Endothelial cell of umbilical vein (primary cell): Measurements from ENCODE around the gene KCTD16. TPM values are rescaled to one million over a fixed set of nuclear protein-coding genes. Genes with fewer than 3 reads are reported as not detected.

ENCODE experiments used
- BruUV-seq: library from RNA; stranded (reverse); fragments of 400-500 nt; replicated peaks from 2 replicates; lab custom pipeline; 2021; lab: Mats Ljungman, UMichigan
- CTCF ChIA-PET: fragments of 300-600, 350-600 bp; sonication (Branson Sonifier 250); formaldehyde crosslinking; loops from one replicate; lab custom pipeline; 2021; ENCODE audit warnings: antibody characterized with exemption, inconsistent platforms; lab: Charles Lee
- POLR2A ChIA-PET: fragments of 300-600, 350-600 bp; sonication (Branson Sonifier 250); formaldehyde crosslinking; loops from one replicate; lab custom pipeline; 2021; ENCODE audit warnings: antibody characterized with exemption, inconsistent platforms; lab: Charles Lee
- DNase-seq: peaks from one replicate; pipeline ENCODE4 v3.0.0-alpha.2; 2011; ENCODE audit warnings: low read depth, low spot score
- FAIRE-seq: peaks from 2 replicates; lab custom pipeline; 2011; peaks lifted over from hg19 to GRCh38; lab: Jason Lieb, UNC
- H2AFZ ChIP-seq: 2 replicates; pipeline ENCODE4 v1.6.0; 2012; ENCODE audit warnings: low read depth, low read length, control low read depth, inconsistent platforms
- H3K27ac ChIP-seq: 2 replicates; pipeline ENCODE4 v1.5.1; 2011; ENCODE audit warnings: low read depth, mild to moderate bottlenecking, control low read depth, low read length, moderate library complexity; ENCODE audit not compliant: insufficient read depth
- H3K27me3 ChIP-seq, 2 experiments: 2 replicates each; pipeline versions ENCODE4 v1.6.0 to v1.6.1; 2011; ENCODE audit warnings: low read length in 2 of 2, mixed read lengths in 1 of 2; ENCODE audit not compliant: control insufficient read depth in 2 of 2, insufficient read depth in 2 of 2
- H3K36me3 ChIP-seq, 2 experiments: 2 replicates in 1 of 2; 3 replicates in 1 of 2; pipeline ENCODE4 v1.5.1; 2011; ENCODE audit warnings: low read length in 2 of 2, mild to moderate bottlenecking in 1 of 2, moderate library complexity in 1 of 2; ENCODE audit not compliant: control insufficient read depth in 2 of 2, insufficient read depth in 2 of 2; ENCODE audit errors: extremely low read depth in 1 of 2
- H3K4me1 ChIP-seq: 3 replicates; pipeline ENCODE4 v1.5.1; 2011; ENCODE audit warnings: mild to moderate bottlenecking, low read length; ENCODE audit not compliant: control insufficient read depth, insufficient read depth; ENCODE audit errors: extremely low read depth
- H3K4me2 ChIP-seq: 2 replicates; pipeline ENCODE4 v1.6.1; 2011; ENCODE audit warnings: low read length, control low read depth, mixed read lengths; ENCODE audit not compliant: insufficient read depth
- H3K4me3 ChIP-seq, 3 experiments: fragments of 200-600 bp in 1 of 3; sonication (generic), shearing (Covaris generic) in 1 of 3; replicated peaks in 1 of 3; 2 replicates each; pipeline ENCODE4 v1.5.1; 2011 to 2016; ENCODE audit warnings: control low read depth in 3 of 3, low read length in 3 of 3, mild to moderate bottlenecking in 2 of 3, inconsistent platforms in 1 of 3, low read depth in 1 of 3, moderate library complexity in 1 of 3; ENCODE audit not compliant: insufficient read depth in 1 of 3
- H3K79me2 ChIP-seq: 2 replicates; pipeline ENCODE4 v1.6.0; 2012; ENCODE audit warnings: low read length, inconsistent platforms; ENCODE audit not compliant: control insufficient read depth, insufficient read depth
- H3K9ac ChIP-seq: replicated peaks from 2 replicates; pipeline ENCODE3; 2011; ENCODE audit warnings: low read length, control low read depth; ENCODE audit not compliant: insufficient read depth; ENCODE audit errors: extremely low read depth
- H3K9me1 ChIP-seq: replicated peaks from 3 replicates; pipeline ENCODE4 v1.6.0; 2011; ENCODE audit warnings: mild to moderate bottlenecking, low read length; ENCODE audit not compliant: control insufficient read depth, insufficient read depth; ENCODE audit errors: extremely low read depth
- H3K9me3 ChIP-seq: replicated peaks from 2 replicates; pipeline ENCODE4 v1.5.1; 2012; ENCODE audit warnings: low read length, inconsistent platforms; ENCODE audit not compliant: control insufficient read depth, insufficient read depth
- H4K20me1 ChIP-seq: replicated peaks from 2 replicates; pipeline ENCODE3; 2011; ENCODE audit warnings: mild to moderate bottlenecking, low read length; ENCODE audit not compliant: control insufficient read depth, insufficient read depth; ENCODE audit errors: extremely low read depth
- CTCF ChIP-seq, 2 donors: IDR thresholded peaks; 1 replicate in 1 of 2; 2 replicates in 1 of 2; pipeline ENCODE4 v1.5.1; 2011; ENCODE audit warnings: low read length in 2 of 2, mild to moderate bottlenecking in 2 of 2, moderate library complexity in 2 of 2, control low read depth in 1 of 2, inconsistent platforms in 1 of 2, low read depth in 1 of 2; ENCODE audit not compliant: insufficient read depth in 1 of 2; ENCODE audit errors: extremely low read depth in 1 of 2
- EZH2 ChIP-seq: IDR thresholded peaks from 2 replicates; pipeline ENCODE4 v1.6.1; 2012; ENCODE audit warnings: borderline replicate concordance, low read depth, mild to moderate bottlenecking, moderate library complexity, low read length, inconsistent platforms; ENCODE audit not compliant: severe bottlenecking
- FOS ChIP-seq: IDR thresholded peaks from 2 replicates; pipeline ENCODE4 v1.6.1; 2011; ENCODE audit warnings: mild to moderate bottlenecking, low read length, moderate library complexity, borderline replicate concordance; ENCODE audit not compliant: insufficient read depth
- GATA2 ChIP-seq: IDR thresholded peaks from 2 replicates; pipeline ENCODE4 v1.7.0; 2011; ENCODE audit warnings: low read depth, mild to moderate bottlenecking, moderate library complexity, mixed read lengths, low read length; ENCODE audit not compliant: insufficient read length, insufficient read depth
- JUN ChIP-seq: IDR thresholded peaks from 2 replicates; pipeline ENCODE4 v1.6.1; 2011; ENCODE audit warnings: borderline replicate concordance, low read depth; ENCODE audit not compliant: insufficient read length, insufficient read depth
- MYC ChIP-seq: IDR thresholded peaks from one replicate; pipeline ENCODE4 v1.6.1; 2011; ENCODE audit warnings: mild to moderate bottlenecking, low read depth, low read length
- POLR2A ChIP-seq: IDR thresholded peaks from 2 replicates; pipeline ENCODE4 v1.6.1; 2012; ENCODE audit warnings: low read depth, mild to moderate bottlenecking, control low read depth, low read length
- POLR2AphosphoS5 ChIP-seq: IDR thresholded peaks from 2 replicates; pipeline ENCODE4 v1.6.1; 2012; ENCODE audit warnings: low read depth, mild to moderate bottlenecking, control low read depth, low read length, moderate library complexity; ENCODE audit not compliant: insufficient read depth
- dilution Hi-C: fragments of 300-500 bp; cut with MboI; formaldehyde crosslinking; loops from one replicate; pipeline ENCODE4 v1.15.0; 2019; ENCODE audit warnings: low sequenced_read_pairs; ENCODE audit not compliant: extremely low pct_ligation_motif_present
- intact Hi-C: fragments of 100-400 bp; cut with micrococcal nuclease; formaldehyde crosslinking; loops from one replicate; pipeline ENCODE4 v1.10.0; 2022
- polyA plus RNA-seq, 4 experiments: library from polyadenylated mRNA; depleted of rRNA in 3 of 4; stranded (reverse) in 3 of 4; unstranded in 1 of 4; fragments of >200 nt; gene quantifications; 2 replicates each; pipeline versions ENCODE4 v1.2.1 to v1.2.3, GENCODE V29; 2011 to 2012; ENCODE audit warnings: missing spikeins in 1 of 4
- total RNA-seq: library from RNA; stranded (reverse); gene quantifications from 2 replicates; pipeline ENCODE4 v1.2.3, GENCODE V29; 2021
- TF ChIP-seq, protein P1 (sequence below): IDR thresholded peaks from 2 replicates; pipeline ENCODE4 v1.6.1; 2011; ENCODE audit not compliant: insufficient read depth, insufficient read length

KCTD16 gene
- total and polyA plus RNA-seq, 2 donors (not counting 3 experiments of a cell fraction or from before 2014, with no cell fraction given) = 0.21 to 0.49 TPM

DNA sequence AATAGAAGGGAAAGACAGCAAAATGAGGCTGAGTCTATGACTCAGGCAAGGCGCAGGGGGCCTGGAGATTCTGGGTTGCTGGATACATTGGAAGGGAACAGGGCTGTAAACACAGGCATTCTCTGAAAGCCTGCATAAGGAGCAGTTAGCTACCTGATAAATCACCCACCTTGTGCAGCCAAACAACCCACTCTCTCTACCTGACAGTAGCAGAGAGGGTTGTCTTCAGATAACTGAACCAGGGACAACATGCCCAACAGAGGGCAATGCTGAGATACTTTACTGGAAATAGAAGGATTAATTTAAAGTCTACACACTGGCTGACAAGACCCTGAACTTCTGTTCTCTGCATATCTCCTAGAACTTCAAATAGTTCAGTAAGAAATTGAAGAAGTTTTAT, 161.6 kb downstream of the KCTD16 start:
- Histone ChIP-seq H3K4me3 (no peak overlapping the region), H2AFZ (no peak overlapping the region), H4K20me1 (no peaks in the 10 kb centered on the region), H3K27ac (no peak overlapping the region), H3K36me3 (no peaks in the 10 kb centered on the region), H3K9ac (no peak overlapping the region), H3K9me1 (no peaks in the 10 kb centered on the region), H3K4me2 (no peak overlapping the region), H3K4me1 (no peaks in the 10 kb centered on the region), H3K27me3 (no peaks in the 10 kb centered on the region), H3K9me3 (no peaks in the 10 kb centered on the region), H3K79me2 (no peaks in the 10 kb centered on the region)
- POLR2A ChIA-PET = no interaction called here
- intact Hi-C loops (loop anchor here (5.0 kb wide), 1 partner anchor 905 kb away; no protein-coding TSS in a partner anchor), dilution Hi-C loops (no loop called here)
- BruUV-seq = no TSS peak
- DNase-seq (no peak), FAIRE-seq (no peak)
- CTCF ChIA-PET = interaction anchor here (1.0 to 1.4 kb wide), 2 partner anchors 12 to 906 kb away, joined by 3 to 6 read pairs; no protein-coding TSS in a partner anchor
- TF ChIP-seq GATA2 = no peak

DNA sequence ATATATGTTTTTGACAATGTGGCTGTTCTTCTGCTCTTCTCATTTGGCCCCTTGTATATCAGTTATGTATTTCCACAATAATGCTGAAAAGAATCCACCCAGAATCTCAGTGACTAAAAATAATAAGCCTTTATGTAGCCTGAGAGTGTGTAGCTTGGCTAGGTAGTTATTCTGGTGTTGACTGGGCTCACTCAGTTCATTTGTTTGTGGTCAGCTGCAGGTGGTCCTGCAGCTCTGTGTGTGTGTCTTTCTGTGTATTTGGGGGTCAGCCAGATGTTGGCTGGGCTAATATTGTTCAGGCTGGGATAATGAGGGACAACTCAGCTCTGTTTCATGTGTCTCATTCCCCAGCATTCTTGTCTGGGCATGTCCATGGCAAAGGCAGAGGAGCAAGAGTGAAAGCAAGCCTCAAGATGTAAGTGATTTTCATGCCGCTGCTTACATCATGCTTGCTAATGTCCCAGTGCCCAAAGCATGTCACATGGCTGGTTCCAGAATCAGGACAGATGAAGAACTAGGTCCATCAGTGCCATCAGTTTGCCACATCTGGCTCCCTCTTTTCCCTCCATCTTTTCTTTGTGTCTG, 162.8 kb downstream of the KCTD16 start:
- no peaks in the 10 kb centered on the region for H3K9me3 ChIP-seq
- H3K9ac ChIP-seq = no peak overlapping the region
- dilution Hi-C loops = no loop called here
- H2AFZ ChIP-seq = no peak overlapping the region
- no peaks in the 10 kb centered on the region for H3K4me1 ChIP-seq
- ChIA-PET CTCF (no interaction called here), POLR2A (no interaction called here)
- TF ChIP-seq POLR2AphosphoS5 (no peak), EZH2 (no peak), CTCF (IDR thresholded peaks at IDR 0.05; ENCODE audit: extremely low read depth in 1 of 2, insufficient read depth in 1 of 2, low read depth in 1 of 2, low read length in 2 of 2) (no peak), POLR2A (no peak), GATA2 (no peak), JUN (no peak), MYC (no peak), FOS (no peak)
- TF ChIP-seq, protein P1, sequence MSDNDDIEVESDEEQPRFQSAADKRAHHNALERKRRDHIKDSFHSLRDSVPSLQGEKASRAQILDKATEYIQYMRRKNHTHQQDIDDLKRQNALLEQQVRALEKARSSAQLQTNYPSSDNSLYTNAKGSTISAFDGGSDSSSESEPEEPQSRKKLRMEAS = no peak
- no peak overlapping the region for H3K4me3 ChIP-seq
- no peak for FAIRE-seq
- no peaks in the 10 kb centered on the region for H3K27me3 ChIP-seq
- no peak overlapping the region for H3K27ac ChIP-seq
- no TSS peak for BruUV-seq
- H4K20me1 ChIP-seq = no peaks in the 10 kb centered on the region
- no peaks in the 10 kb centered on the region for H3K36me3 ChIP-seq
- no peaks in the 10 kb centered on the region for H3K79me2 ChIP-seq
- intact Hi-C loops = loop anchor here (5.0 kb wide), 1 partner anchor 904 kb away; no protein-coding TSS in a partner anchor
- no peak for DNase-seq
- H3K9me1 ChIP-seq = no peaks in the 10 kb centered on the region
- no peak overlapping the region for H3K4me2 ChIP-seq
